GM21737 (cell line): ENCODE measurements around the gene WDR88.
"Not testable (repeated sequence)": the region's sequence is repeated elsewhere in the genome, so short reads cannot be mapped to it uniquely, and the experiment has no call there.

Experiments
- ATAC-seq: cut with Tn5 transposase; IDR thresholded peaks from one replicate; pipeline ENCODE4 v1.9.1; 2021; ENCODE audit warnings: mild to moderate bottlenecking, moderate library complexity; ENCODE audit not compliant: unreplicated experiment

Gene WDR88

DNA sequence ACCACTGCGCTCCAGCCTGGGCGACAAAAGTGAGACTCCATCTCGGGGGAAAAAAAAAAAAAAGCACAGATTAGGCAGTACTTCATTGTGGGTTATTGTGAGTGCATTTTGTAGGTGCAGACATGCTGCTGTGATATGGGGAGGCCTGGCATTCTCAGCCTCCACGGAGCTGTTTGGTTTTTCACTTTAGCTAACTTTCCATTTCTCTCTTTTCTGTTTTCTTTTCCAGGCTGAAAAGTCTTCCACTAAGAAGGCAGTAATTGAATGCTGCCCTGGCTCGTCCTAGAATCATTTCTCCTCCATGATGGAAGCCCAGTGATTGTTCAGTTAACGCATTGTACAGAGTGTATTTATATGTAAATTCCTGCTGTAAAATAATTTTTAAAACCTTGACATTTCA is 2.0 kb upstream of the WDR88 start:
- no peak for ATAC-seq

DNA sequence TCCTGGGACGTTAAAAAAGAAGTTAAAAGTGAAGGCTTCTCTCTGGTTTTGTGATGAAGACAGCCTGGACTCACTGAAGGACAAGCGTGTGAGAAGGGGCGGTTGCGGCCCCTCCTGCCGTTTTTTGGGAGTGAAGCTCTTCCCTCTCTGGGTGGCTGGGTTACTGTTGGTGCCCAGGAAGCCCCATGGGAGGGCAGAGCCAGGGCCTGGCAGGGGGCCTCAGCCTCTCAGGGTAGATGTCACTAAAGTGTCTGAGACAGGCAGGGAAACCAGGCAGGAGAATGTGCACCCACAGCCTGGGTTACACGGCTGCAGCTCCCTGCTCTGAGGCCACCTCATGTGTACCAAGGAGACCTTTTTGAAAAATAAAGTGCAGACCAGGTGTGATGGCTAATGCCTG is 1.5 kb upstream of the WDR88 start:
- no peak for ATAC-seq

DNA sequence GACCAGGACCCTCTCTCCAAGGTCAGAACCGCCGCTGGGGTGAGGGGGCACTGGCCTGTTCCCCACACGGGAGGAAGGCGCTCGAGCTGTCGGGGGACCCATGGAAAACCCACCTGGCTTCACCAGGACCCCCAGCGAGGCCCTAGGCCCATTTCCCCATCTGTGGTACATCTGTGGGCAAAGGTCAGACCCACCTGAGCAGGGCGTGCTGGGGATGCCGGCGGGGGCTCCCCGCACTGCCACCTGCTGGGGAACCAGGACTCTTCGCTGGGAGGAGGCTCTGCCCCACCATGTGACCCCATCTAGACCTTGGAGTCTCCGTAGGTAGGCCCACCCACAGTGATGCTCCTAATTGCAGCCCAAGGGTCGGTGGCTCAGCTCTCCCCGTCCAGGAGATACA is 511 bp downstream of the WDR88 start:
- ATAC-seq: no peak

DNA sequence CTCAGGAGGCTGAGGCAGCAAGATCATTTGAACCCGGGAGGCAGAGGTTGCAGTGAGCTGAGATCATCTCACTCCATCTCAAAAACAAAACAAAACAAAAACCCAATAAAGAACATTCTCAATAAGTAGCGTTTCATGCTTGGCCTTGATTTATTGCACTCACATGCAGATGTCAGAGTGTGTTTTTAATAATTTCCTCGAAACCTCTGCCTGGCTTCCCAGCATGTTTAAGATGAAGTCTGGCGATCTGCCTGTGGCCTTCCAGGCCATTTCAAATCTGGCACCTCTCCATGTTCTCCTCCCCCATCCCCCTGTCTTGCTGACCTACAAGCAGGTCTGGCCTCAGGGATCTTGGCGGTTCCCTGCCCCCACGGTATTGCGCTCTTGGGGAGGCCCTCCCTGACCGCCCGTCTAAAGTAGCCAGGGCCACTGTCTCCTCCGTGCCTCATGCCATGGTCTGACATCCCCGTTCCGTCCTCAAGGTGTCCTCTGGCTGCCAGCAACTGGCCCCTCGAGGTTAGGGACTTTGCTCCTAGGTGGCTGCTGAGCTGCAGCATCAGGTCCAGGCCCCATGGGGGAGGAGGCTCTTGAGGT is 1.6 kb downstream of the WDR88 start:
- ATAC-seq: no peak

DNA sequence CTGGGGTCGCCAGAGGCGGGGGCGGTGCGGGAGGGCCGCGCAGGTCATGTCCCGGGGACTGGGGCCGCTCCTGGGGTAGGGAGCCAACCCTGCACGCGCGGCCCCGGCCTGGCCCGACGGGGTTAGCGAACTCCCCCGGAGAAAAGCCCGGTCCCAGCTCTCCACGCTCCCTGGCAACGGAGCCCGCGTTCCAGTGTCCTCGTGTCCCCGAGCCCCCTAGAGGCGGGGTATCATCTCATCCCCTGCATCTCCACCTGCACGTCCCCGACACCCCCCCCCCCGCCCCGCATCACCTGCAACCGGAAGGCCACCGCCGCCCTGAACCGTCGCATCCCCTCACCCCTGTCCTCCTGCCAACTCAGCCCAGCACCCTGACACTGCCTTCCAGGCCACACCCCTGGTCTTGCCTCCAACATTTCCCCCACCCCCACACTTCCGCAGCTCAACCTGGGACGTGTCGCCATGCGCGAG is 2.7 kb downstream of the WDR88 start:
- no peak for ATAC-seq

DNA sequence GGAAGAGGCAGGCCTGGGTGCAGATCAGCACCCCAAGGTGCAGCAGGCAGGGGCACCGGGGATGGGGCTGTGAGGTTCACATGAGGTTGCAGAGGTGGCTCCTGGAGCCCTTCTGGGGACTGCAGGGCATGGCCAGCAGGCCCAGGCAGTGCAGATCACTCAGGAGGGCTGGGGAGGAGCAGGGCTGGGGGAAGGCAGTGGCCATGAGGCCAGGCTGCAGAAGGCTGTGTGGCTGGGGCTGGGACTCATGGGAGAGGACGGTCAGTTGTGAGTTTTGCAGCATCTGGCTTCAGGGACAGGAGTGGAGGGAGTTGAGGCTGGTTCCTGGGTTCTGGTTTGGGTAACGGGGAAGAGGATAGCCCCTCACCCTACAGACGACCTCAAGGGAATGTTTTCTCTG is 7.3 kb downstream of the WDR88 start:
- ATAC-seq: no peak

DNA sequence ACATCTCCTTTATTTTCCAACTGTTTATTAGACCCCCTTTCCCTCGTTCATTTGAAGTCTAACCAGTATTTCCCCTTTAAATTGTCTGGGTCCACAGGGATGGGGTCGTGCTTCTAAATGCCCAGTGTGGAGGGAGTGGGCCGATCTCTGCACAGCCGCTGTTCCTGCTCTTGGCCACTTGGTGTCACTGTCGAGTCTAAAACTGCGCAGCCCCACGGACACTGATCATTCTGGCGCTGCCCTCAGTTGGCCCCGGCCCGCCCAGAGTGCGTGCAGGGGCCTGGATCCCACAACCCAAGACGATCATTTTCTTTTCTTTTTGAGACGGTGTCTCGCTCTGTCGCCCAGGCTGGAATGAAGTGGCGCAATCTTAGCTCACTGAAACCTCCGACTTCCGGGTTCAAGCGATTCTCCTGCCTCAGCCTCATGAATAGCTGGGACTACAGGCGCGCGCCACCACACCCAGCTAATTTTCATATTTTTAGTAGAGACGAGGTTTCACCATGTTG is 12.0 kb downstream of the WDR88 start:
- peak; percentile 60 for ATAC-seq

DNA sequence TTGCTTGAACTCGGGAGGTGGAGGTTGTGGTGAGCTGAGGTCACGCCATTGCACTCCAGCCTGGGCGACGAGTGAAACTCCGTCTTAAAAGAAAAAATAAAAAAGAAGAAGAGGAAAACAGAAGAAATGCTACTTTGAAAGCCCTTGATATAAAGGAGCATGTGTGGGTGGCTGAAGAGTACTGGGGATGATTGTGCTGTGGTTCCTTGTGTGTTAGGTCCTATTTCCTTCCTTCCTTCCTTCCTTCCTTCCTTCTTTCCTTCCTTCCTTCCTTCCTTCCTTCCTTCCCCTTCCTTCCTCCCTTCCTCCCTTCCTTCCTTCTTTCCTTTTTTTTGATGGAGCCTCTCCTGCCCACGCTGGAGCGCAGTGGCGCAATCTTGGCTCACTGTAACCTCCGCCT is 14.3 kb downstream of the WDR88 start:
- no peak for ATAC-seq

DNA sequence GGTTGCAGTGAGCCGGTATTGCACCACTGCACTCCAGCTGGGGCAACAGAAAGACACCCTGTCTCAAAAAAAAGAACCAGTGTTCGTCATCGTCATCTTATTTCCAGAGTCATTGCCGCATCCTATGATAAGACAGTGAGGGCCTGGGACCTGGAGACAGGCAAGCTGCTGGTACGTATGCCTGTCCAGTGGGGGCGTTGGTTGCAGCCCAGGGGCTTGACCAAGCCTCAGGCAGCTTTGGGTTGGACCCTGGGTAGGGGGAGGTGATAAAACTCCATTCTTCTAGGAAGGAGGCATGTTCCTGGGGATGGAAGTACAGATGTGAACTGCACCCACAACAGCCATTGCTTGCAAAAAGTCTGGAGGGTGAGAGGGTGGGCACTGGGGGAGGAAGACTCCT is 15.6 kb downstream of the WDR88 start:
- ATAC-seq: no peak

DNA sequence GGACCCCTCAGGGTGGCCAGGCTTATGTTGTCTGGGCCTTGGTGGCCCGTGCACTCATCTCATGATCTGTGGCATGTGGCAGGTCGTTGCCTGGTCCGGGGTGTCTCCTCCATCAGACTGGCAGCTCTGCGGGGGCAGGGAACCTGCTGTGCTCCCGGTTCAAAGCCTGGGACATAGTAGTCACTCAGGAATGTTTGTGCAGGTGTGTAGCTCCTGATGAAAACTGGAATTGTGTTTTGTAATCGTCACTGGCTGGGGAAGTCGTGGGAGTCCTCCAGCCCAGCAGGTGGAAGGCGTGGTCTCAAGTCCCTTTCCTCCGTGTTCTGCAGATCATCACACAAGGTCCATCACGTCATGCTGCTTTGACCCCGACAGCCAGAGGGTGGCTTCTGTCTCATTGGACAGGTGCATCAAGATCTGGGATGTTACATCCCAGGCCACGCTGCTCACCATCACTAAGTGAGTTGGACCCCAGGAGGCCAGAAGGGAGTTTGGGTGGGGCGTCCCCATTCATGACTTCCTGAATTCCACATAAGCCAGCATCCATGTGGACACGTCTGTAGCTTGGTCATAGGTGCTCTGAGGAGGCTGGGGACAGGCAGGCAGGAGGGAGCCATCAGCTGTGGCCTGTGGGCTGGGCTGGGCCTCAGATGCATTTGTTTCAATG is 19.1 kb downstream of the WDR88 start:
- ATAC-seq: no peak

DNA sequence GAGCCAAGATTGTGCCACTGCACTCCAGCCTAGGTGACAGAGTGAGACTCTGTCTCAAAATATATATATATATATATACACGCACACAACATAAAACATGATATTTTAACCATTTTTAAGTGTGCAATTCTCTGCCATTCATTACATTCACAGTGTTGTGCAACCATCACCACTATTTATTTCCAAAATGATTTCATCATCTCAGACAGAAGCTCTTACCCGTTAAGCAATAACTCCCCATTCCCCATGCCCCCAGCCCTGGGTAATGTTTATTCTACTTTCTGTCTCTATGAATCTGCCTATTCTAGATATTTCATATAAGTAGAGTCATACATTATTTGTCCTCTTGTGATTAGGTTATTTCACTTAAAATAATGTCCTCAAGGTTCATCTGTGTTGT is 20.3 kb downstream of the WDR88 start:
- ATAC-seq: no peak

DNA sequence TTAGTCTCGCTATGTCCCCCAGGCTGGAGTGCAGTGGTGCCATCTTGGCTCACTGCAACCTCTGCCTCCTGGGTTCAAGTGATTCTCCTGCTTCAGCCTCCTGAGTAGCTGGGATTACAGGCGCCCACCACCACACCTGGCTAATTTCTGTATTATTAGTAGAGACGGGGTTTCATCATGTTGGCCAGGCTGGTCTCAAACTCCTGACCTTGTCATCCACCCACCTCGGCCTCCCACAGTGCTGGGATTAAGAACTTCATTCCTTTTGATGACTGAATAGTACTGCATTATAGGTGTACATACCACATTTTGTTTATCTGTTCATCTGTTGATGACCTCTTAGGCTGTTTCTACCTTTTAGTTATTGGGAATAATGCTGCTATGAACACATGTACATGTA is 20.7 kb downstream of the WDR88 start:
- ATAC-seq: not testable (repeated sequence)

DNA sequence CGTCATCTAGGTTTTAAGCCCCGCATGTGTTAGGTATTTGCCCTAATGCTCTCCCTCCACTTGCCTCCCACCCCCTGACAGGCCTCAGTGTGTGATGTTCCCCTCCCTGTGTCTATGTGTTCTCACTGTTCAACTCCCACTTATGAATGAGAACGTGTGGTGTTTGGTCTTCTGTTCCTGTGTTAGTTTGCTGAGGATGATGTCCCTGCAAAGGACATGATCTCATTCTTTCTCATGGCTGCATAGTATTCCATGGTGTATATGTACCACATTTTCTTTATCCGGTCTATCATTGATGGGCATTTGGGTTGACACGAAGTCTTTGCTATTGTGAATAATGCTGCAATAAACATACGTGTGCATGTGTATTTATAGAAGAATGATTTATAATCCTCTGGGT is 22.4 kb downstream of the WDR88 start:
- not testable (repeated sequence) for ATAC-seq

DNA sequence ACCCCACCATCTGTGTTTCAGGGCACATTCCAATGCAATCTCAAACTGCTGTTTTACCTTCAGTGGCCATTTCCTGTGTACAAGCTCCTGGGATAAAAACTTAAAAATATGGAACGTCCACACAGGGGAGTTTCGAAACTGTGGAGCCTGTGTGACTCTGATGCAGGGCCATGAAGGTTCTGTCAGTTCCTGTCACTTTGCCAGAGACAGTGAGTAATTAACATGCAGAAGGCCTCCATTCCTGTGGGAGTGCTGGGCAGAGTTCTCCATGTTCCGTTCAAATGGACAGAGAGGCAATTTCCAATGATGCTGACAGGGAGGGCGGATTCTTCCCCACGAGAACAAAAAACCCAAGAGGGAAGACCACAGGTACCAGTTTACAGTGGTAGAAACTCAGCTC is 24.4 kb downstream of the WDR88 start:
- no peak for ATAC-seq

DNA sequence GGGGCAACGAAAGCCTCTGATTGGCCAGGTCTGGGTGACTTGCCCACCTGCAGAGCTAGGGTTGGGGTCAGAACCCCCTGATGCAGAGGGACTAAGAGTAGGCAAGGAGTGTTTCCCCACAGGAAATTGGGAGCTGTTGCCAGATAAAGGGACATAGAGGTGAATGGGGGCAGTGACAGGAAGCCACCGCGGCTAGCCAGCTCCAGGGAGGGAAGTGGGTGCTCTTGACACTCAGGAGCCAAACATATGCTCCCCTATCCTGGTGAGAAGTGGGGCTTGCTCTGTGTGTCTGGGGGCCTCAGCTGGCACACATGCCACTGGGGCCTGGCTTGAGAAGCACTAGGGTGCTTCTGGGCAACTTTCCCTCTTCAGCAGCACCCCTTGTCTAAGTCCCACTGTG is 26.0 kb downstream of the WDR88 start:
- no peak for ATAC-seq

DNA sequence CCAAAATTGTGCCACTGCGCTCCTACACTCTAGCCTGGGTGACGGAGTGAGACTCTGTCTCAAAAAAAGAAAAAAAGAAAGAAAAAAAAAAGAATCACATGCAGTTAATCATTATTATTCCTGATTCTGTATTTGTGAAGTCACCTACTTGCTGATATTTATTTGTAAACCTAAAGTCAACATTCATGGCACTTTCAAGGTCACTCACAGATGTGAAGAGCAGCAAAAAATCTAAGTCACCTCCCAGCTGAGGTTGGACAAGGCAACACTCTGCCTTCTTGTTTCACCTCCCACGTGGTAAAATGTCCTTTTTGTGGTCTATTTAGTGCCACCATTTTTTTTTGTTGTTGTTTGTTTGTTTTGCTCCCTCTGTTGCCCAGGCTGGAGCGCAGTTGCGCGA is 26.5 kb downstream of the WDR88 start:
- no peak for ATAC-seq

DNA sequence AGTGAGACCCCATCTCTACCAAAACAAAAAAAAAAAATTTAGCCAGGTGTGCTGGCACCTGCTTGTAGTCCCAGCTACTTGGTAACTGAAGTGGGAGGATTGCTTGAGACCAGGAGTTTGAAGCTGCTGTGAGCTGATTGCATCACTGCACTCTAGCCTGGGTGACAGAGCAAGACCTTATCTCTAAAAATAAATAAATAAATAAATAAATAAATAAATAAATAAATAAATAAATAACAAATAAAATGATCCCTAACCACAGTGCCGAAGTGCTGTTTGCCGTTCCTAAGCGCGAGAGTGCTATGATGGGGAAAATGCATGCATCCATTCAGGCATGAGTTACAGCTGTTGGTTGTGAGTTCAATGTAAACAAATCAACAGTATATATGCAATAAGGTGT is 27.2 kb downstream of the WDR88 start:
- ATAC-seq: no peak

DNA sequence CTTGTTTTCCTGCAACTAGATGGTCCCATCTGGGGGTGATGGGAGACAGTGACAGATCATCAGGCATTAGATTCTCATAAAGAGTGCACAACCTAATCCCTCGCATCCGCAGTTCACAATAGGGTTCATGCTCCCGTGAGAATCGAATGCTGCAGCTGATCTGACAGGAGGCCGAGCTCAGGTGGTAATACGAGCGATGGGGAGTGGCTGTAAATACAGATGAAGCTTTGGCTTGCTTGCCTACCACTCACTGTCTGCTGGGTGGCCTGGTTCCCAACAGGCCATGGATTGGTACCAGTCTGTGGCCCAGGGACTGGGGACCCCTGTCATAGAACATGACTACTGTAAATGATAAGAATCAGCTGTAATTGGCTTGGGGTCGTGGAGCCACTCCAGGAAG is 28.0 kb downstream of the WDR88 start:
- ATAC-seq: peak; percentile 16

DNA sequence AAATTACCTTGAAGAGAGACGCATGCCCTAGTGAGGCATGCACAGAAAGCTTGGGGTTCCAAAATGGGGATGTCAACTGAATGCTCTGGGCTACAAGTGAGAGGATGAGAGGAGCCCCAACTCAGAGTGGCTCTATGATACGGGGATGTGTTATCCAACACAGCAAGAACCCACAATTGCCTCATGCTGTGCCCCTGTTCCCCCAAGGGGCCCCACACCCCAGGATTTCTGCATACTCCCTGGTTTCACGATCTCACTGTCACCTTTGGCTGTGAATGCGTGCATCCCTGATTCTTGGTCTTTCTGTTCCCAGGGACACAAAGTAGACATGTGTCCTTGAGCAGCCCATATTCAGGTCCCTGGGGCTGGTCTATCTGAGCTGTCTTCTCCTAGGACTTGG is 29.3 kb downstream of the WDR88 start:
- ATAC-seq: no peak

DNA sequence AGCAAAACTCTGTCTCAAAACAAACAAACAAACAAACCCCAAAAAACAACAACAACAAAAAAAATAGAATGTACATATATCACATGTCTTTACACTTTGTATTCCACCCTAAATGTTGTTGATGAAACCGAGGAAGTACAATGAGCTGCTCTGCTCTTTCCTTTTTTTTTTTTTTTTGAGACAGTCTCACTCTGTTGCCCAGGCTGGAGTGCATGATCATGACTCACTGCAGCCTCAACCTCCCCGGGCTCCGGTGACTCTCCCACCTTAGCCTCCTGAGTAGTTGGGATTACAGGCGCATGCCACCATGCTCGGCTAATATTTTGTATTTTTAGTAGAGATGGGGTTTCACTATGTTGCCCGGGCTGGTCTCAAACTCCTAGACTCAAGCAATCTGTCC is 31.6 kb downstream of the WDR88 start:
- no peak for ATAC-seq

DNA sequence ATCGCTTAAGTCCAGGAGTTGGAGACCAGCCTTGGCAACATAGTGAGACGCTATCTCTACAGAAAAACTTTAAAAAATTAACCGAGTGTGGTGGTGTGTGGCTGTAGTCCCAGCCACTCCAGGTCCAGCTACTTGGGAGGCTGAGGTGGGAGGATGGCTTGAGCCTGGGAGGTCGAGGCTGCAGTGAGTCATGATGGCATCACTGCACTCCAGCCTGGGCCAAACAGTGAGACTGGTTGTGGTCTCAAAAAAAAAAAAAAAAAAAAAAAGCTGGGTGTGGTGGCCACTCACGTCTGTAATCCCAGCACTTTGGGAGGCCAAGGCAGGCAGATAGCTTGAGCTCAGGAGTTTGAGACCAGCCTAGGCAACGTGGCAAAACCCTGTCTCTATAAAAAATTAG is 34.1 kb downstream of the WDR88 start:
- not testable (repeated sequence) for ATAC-seq

DNA sequence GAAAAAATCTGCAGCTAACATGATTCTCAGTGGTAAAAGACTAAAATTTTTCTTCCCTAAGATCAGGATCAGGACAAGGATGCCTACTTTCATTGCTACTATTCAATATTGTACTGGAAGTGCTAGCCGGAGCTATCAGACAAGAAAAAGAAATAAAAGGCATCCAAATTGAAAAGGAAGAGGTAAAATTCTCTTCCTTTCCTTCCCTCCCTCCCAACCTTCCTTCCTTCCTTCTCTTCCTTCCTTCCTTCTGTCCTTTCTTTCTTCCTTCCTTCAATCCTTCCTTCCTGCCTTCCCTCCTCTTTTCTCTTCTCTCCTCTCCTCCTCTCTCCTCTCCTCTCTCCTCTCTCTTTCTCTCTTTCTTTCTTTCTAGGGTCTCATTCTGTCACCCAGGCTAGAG is 35.5 kb downstream of the WDR88 start:
- ATAC-seq: no peak

DNA sequence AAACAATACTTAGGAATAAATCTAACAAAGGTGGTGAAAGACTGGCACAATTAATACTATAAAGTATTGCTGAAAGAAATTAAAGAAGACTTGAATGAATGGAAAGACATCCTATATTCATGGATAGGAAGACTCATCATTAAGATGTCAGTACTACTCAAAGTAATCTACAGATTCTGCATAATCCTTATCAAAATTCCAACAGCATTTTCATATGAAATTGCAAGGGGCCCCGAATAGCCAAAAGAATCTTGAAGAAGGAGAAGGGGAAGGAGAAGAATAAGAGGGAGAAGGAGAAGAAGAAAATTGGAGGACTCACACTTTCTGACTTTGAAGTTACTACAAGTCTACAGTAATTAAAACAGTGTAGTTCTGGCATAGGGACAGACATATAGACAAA is 36.6 kb downstream of the WDR88 start:
- no peak for ATAC-seq
